Effector CD8-positive, alpha-beta T cell (primary cell): ENCODE data around the gene MYO18B.
"Not testable (repeated sequence)": the region's sequence is repeated elsewhere in the genome, so short reads cannot be mapped to it uniquely, and the experiment has no call there.

Experiments used
- DNase-seq: peaks from one replicate; lab custom pipeline; 2025; lab: John Stamatoyannopoulos, UW
- total RNA-seq, 4 experiments: gene quantifications; one replicate each; lab custom pipeline; 2026; lab: John Stamatoyannopoulos, UW

Gene MYO18B
- total RNA-seq: 0.18 to 1.9 (median 0.28) reads per million in 4 experiments

- no peak for DNase-seq
Observed at GRCh38 chr22:25741692-25742626, at the start of gene MYO18B. TSS of gene MYO18B (plus strand) at chr22:25742188. CDS start at chr22:25761093, 18,905 bp downstream.

- DNase-seq: no peak
Observed at GRCh38 chr22:25692397-25693267, 49.4 kb upstream of the MYO18B start.

- no peak for DNase-seq
Observed at GRCh38 chr22:25693268-25693565, 48.8 kb upstream of the MYO18B start.

- no peak for DNase-seq
Observed at GRCh38 chr22:25694196-25694907, 47.6 kb upstream of the MYO18B start.

GRCh38 chr22:25695146-25695545, 46.8 kb upstream of the MYO18B start:
- no peak for DNase-seq

- no peak for DNase-seq
Observed at GRCh38 chr22:25696763-25697162, 45.2 kb upstream of the MYO18B start.

GRCh38 chr22:25697181-25697664, 44.8 kb upstream of the MYO18B start:
- DNase-seq: no peak

GRCh38 chr22:25697978-25698377, 44.0 kb upstream of the MYO18B start:
- no peak for DNase-seq

- no peak for DNase-seq
Observed at GRCh38 chr22:25698461-25698860, 43.5 kb upstream of the MYO18B start.

GRCh38 chr22:25698978-25699377, 43.0 kb upstream of the MYO18B start:
- DNase-seq: no peak

GRCh38 chr22:25701056-25701780, 40.8 kb upstream of the MYO18B start:
- DNase-seq: no peak

- no peak for DNase-seq
Observed at GRCh38 chr22:25702040-25702439, 39.9 kb upstream of the MYO18B start.

- DNase-seq: no peak
Observed at GRCh38 chr22:25702571-25703167, 39.3 kb upstream of the MYO18B start.

- DNase-seq: no peak
Observed at GRCh38 chr22:25704701-25705100, 37.3 kb upstream of the MYO18B start.

- DNase-seq: no peak
Observed at GRCh38 chr22:25706197-25706596, 35.8 kb upstream of the MYO18B start.

- DNase-seq: not testable (repeated sequence)
Observed at GRCh38 chr22:25708430-25708829, 33.6 kb upstream of the MYO18B start.

GRCh38 chr22:25709758-25710157, 32.2 kb upstream of the MYO18B start:
- no peak for DNase-seq

GRCh38 chr22:25710501-25710900, 31.5 kb upstream of the MYO18B start:
- no peak for DNase-seq

- DNase-seq: no peak
Observed at GRCh38 chr22:25711491-25711890, 30.5 kb upstream of the MYO18B start.

GRCh38 chr22:25712661-25713400, 29.2 kb upstream of the MYO18B start:
- DNase-seq: no peak
